ENCODE results near the gene MTCH1.

Gene MTCH1

GRCh38 chr6:37013516-37014491 lies 27.8 kb upstream of the MTCH1 start:
- DNase-seq, result no peak
- Histone ChIP-seq H3K9me3 (no peaks in the 10 kb centered on the region), H3K27me3 (no peaks in the 10 kb centered on the region), H3K4me3 (ENCODE audit: low read depth, low read length) (no peak overlapping the region), H3K4me1 (peaks cover 9% of the 10 kb centered on the region), H3K36me3 (no peaks in the 10 kb centered on the region)
- TF ChIP-seq, protein P1, sequence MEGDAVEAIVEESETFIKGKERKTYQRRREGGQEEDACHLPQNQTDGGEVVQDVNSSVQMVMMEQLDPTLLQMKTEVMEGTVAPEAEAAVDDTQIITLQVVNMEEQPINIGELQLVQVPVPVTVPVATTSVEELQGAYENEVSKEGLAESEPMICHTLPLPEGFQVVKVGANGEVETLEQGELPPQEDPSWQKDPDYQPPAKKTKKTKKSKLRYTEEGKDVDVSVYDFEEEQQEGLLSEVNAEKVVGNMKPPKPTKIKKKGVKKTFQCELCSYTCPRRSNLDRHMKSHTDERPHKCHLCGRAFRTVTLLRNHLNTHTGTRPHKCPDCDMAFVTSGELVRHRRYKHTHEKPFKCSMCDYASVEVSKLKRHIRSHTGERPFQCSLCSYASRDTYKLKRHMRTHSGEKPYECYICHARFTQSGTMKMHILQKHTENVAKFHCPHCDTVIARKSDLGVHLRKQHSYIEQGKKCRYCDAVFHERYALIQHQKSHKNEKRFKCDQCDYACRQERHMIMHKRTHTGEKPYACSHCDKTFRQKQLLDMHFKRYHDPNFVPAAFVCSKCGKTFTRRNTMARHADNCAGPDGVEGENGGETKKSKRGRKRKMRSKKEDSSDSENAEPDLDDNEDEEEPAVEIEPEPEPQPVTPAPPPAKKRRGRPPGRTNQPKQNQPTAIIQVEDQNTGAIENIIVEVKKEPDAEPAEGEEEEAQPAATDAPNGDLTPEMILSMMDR (IDR thresholded peaks at IDR 0.05; ENCODE audit: low read depth, low read length), result no peak

- Histone ChIP-seq H3K36me3 (no peaks in the 10 kb centered on the region), H3K4me3 (ENCODE audit: low read depth, low read length) (no peak overlapping the region)
Measured at GRCh38 chr6:37011656-37012378, 25.8 kb upstream of the MTCH1 start.

DNA sequence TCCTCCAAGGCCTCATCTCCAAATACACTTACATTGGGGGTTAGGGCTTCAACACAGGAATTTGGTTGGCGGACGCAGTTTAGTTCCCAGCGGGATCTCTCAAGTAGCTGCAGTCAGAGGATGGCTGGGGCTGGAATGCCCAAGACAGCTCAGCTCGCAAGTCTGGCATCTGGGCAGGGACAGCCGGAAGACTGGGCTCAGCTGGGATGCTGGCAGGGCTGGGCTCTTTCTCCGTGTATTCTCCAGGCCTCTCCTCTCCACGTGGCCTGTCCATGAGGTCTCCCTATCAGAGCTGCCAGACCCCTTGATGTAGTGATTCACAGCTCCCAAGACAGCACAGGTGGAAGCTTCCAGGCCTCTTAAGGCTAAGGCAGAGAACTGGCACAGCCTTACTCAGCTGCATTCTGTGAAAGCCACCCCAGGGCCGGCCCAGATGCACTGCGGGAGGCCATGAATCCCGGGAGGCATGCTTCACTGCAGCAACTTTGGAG lies 24.5 kb upstream of the MTCH1 start:
- no peak for DNase-seq
- Histone ChIP-seq H3K9me3 (no peaks in the 10 kb centered on the region), H3K4me3 (ENCODE audit: low read depth, low read length) (no peak overlapping the region), H3K4me1 (no peaks in the 10 kb centered on the region), H3K27me3 (no peaks in the 10 kb centered on the region), H3K36me3 (no peaks in the 10 kb centered on the region)
- TF ChIP-seq, protein P1 (IDR thresholded peaks at IDR 0.05; ENCODE audit: low read depth, low read length), result no peak

More at GRCh38 chr6:37011656-37012378, 25.8 kb upstream of the MTCH1 start:
- DNase-seq, result no peak
- H3K9me3 ChIP-seq, result no peaks in the 10 kb centered on the region
- H3K4me1 ChIP-seq, result no peaks in the 10 kb centered on the region
- no peaks in the 10 kb centered on the region for H3K27me3 ChIP-seq
- TF ChIP-seq, protein P1 (IDR thresholded peaks at IDR 0.05; ENCODE audit: low read depth, low read length), result no peak

- no peaks in the 10 kb centered on the region; the same call in 1 of the 2 replicates for H3K4me1 ChIP-seq
Measured at GRCh38 chr6:37008484-37009465, 22.8 kb upstream of the MTCH1 start.

More at GRCh38 chr6:37008484-37009465, 22.8 kb upstream of the MTCH1 start:
- Histone ChIP-seq H3K27me3 (no peaks in the 10 kb centered on the region), H3K36me3 (no peaks in the 10 kb centered on the region), H3K4me3 (ENCODE audit: low read depth, low read length) (no peak overlapping the region), H3K9me3 (no peaks in the 10 kb centered on the region)
- DNase-seq, result no peak
- TF ChIP-seq, protein P1 (IDR thresholded peaks at IDR 0.05; ENCODE audit: low read depth, low read length), result no peak

Measured in BE2C (cell line).